Suprapubic skin (tissue), 3 donors: ENCODE data around the gene ASRGL1.

Experiments
- CTCF ChIP-seq, 2 donors: fragments of 200-600 bp in 1 of 2; fragments of 450-650 bp in 1 of 2; sonication (generic) in 1 of 2; IDR thresholded peaks; one replicate each; pipeline ENCODE4 v1.5.1; 2016 to 2019; ENCODE audit warnings: antibody characterized with exemption in 2 of 2, mild to moderate bottlenecking in 1 of 2, moderate library complexity in 1 of 2
- EP300 ChIP-seq: sonication (generic); formaldehyde crosslinking; IDR thresholded peaks from one replicate; pipeline ENCODE4 v1.6.1; 2017; ENCODE audit warnings: antibody characterized with exemption

GRCh38 chr11:62353841-62354240, 16.6 kb downstream of the ASRGL1 start:
- TF ChIP-seq CTCF (IDR thresholded peaks at IDR 0.05) (no peak), EP300 (no peak)
